HL-60/S4 (cell line): ENCODE data around the gene SARS1.

Experiments
- in situ Hi-C: fragments of 300-500 bp; cut with MboI; formaldehyde crosslinking; loops from 2 replicates; pipeline ENCODE4 v1.14.3; 2022; ENCODE audit warnings: low sequenced_read_pairs

The SARS1 gene

DNA sequence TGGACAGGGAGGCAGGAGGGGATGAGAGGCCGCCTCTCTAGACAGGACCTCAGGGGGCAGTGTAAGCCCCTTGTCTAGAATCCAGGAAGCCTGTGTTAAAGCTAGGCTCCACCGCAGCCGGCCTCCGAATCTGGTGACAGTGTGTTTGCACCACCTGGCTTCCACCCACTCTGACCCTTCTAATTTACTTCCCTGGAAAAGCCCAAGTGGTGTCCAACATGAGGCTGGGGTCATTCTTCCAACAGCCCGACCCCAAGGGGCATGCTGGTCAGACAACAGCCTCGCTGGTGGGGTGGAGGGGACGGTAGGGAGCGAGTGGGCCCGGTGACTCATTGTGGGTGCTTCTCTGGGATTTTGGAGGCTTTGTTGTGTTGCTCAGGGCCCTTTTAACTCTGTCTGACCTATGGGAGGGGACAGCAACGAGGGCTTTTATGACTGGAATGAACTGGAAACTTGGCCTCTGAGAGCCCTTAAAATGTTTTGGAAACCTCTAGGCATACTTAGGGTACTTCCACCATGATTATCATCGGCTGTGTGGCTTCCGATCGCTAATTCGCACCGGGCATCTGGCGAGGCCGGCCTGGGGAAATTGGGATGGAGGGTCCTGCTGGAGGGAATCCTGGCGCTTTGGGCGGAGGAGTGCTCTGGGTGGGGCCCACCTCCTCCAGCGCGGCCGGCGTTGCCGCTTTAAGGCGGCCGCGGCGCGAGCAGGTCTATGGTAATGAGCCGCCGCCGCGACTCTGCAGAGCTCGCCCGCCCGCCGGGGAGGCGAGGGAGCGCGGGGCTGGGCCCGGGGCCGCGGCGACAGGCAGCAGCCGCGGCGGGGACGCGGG is 35.3 kb downstream of the SARS1 start, which contains the start of gene CELSR2:
CELSR2 (plus strand) TSS at position 743 of the 833 bp plus-strand sequence. CDS start 541 bp downstream, outside the sequence.
- in situ Hi-C loops: no loop called here

DNA sequence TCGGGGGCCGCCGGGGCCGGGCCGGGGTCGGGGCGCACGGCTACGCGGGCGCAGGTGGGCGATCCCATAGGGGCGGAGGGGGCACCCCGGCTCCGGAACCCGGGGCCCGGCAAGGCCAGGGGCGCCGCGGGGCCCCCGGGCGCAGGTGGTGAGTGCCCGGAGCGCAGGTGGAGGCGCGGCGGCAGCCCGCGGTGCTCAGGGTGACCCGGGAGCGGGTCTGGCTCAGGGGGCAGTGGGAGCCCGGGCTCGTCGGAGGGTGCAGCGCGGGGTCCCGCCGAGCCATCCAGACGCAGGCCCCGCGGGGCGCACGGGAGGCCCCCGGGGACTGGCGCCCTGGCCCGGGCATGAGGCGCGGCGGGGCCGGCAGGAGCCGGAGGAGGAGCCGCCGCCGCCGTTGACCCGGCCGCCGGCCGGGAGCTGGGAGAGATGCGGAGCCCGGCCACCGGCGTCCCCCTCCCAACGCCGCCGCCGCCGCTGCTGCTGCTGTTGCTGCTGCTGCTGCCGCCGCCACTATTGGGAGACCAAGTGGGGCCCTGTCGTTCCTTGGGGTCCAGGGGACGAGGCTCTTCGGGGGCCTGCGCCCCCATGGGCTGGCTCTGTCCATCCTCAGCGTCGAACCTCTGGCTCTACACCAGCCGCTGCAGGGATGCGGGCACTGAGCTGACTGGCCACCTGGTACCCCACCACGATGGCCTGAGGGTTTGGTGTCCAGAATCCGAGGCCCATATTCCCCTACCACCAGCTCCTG is 36.1 kb downstream of the SARS1 start:
- in situ Hi-C loops: loop anchor here (25.0 kb wide), 1 partner anchor 737 kb away; the partner anchor contains the start of gene AHCYL1

DNA sequence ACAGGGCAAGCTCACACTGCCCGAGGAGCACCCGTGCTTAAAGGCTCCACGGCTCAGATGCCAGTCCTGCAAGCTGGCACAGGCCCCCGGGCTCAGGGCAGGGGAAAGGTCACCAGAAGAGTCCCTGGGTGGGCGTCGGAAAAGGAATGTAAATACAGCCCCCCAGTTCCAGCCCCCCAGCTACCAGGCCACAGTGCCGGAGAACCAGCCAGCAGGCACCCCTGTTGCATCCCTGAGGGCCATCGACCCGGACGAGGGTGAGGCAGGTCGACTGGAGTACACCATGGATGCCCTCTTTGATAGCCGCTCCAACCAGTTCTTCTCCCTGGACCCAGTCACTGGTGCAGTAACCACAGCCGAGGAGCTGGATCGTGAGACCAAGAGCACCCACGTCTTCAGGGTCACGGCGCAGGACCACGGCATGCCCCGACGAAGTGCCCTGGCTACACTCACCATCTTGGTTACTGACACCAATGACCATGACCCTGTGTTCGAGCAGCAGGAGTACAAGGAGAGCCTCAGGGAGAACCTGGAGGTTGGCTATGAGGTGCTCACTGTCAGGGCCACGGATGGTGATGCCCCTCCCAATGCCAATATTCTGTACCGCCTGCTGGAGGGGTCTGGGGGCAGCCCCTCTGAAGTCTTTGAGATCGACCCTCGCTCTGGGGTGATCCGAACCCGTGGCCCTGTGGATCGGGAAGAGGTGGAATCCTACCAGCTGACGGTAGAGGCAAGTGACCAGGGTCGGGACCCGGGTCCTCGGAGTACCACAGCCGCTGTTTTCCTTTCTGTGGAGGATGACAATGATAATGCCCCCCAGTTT is 36.9 kb downstream of the SARS1 start:
- in situ Hi-C loops: loop anchor here (25.0 kb wide), 1 partner anchor 737 kb away; the partner anchor contains the start of gene AHCYL1

DNA sequence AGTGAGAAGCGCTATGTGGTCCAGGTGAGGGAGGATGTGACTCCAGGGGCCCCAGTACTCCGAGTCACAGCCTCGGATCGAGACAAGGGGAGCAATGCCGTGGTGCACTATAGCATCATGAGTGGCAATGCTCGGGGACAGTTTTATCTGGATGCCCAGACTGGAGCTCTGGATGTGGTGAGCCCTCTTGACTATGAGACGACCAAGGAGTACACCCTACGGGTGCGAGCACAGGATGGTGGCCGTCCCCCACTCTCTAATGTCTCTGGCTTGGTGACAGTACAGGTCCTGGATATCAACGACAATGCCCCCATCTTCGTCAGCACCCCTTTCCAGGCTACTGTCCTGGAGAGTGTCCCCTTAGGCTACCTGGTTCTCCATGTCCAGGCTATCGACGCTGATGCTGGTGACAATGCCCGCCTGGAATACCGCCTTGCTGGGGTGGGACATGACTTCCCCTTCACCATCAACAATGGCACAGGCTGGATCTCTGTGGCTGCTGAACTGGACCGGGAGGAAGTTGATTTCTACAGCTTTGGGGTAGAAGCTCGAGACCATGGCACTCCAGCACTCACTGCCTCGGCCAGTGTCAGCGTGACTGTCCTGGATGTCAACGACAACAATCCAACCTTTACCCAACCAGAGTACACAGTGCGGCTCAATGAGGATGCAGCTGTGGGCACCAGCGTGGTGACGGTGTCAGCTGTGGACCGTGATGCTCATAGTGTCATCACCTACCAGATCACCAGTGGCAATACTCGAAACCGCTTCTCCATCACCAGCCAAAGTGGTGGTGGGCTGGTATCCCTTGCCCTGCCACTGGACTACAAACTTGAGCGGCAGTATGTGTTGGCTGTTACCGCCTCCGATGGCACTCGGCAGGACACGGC is 37.8 kb downstream of the SARS1 start:
- in situ Hi-C loops: loop anchor here (25.0 kb wide), 1 partner anchor 736 kb away; the partner anchor contains the start of gene AHCYL1

DNA sequence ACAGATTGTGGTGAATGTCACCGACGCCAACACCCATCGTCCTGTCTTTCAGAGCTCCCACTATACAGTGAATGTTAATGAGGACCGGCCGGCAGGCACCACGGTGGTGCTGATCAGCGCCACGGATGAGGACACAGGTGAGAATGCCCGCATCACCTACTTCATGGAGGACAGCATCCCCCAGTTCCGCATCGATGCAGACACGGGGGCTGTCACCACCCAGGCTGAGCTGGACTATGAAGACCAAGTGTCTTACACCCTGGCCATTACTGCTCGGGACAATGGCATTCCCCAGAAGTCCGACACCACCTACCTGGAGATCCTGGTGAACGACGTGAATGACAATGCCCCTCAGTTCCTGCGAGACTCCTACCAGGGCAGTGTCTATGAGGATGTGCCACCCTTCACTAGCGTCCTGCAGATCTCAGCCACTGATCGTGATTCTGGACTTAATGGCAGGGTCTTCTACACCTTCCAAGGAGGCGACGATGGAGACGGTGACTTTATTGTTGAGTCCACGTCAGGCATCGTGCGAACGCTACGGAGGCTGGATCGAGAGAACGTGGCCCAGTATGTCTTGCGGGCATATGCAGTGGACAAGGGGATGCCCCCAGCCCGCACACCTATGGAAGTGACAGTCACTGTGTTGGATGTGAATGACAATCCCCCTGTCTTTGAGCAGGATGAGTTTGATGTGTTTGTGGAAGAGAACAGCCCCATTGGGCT is 38.6 kb downstream of the SARS1 start:
- in situ Hi-C loops: loop anchor here (25.0 kb wide), 1 partner anchor 735 kb away; the partner anchor contains the start of gene AHCYL1

DNA sequence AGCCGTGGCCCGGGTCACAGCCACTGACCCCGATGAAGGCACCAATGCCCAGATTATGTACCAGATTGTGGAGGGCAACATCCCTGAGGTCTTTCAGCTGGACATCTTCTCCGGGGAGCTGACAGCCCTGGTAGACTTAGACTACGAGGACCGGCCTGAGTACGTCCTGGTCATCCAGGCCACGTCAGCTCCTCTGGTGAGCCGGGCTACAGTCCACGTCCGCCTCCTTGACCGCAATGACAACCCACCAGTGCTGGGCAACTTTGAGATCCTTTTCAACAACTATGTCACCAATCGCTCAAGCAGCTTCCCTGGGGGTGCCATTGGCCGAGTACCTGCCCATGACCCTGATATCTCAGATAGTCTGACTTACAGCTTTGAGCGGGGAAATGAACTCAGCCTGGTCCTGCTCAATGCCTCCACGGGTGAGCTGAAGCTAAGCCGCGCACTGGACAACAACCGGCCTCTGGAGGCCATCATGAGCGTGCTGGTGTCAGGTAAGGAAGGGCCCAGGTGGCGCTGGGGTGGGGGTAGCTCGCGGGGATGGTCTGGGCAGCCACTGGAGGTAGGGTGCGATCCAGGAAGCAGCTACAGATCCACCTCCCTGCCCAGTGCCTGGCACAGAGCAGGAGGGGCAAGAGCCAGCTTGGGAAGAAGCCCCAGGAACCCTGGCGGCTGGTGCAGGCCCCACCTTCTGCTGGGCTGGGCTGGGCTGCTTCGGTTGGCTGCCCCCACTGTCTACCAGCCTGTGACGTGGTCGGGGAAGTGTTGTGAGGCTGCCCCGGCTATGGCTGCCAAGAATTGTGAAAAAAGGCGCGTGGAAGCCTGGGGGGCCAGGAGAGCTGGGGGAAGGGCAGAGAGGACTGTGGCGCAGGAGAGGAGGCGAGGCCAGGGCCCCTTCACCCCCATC is 39.4 kb downstream of the SARS1 start:
- in situ Hi-C loops: loop anchor here (25.0 kb wide), 1 partner anchor 734 kb away; the partner anchor contains the start of gene AHCYL1

DNA sequence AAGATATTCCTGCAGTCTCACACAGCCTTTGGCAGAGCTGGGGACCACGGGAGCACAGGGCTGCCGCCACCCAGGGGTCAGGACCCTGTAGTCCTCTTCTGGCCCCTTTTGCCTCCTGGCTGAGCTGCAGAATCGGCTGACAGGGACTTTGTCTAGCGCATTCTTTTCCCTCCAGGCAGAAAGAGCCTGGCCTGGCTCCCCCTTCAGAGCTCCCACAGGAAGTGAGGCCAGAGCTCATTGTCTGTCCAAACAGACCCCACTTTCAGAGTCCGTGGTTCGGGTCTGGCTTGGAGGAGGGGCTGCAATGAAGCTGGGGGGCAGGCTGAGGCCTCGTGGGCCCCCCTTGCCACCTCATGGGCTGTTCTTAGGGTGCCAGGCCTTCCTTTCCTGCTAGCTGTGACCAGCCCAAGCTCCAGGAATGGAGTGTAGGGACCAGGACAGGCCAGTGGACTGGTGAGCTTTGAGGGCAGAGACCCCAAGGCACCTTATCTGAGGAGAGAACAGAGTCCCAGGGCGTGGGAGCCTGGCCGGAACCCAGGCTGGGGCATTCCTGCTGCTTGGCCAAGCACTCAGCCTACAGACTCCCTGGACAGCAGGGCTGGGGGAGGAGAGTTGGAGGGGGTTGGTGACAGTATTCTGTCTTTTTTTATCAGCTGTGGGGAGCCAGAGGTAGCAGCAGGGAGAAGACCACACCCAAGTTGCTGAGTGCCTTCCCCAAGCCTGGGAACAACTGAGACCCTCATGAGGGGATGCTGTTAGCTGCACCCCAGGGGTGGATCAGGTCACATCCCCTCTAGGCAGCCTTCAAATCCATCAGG is 40.3 kb downstream of the SARS1 start:
- in situ Hi-C loops: loop anchor here (25.0 kb wide), 1 partner anchor 733 kb away; the partner anchor contains the start of gene AHCYL1

DNA sequence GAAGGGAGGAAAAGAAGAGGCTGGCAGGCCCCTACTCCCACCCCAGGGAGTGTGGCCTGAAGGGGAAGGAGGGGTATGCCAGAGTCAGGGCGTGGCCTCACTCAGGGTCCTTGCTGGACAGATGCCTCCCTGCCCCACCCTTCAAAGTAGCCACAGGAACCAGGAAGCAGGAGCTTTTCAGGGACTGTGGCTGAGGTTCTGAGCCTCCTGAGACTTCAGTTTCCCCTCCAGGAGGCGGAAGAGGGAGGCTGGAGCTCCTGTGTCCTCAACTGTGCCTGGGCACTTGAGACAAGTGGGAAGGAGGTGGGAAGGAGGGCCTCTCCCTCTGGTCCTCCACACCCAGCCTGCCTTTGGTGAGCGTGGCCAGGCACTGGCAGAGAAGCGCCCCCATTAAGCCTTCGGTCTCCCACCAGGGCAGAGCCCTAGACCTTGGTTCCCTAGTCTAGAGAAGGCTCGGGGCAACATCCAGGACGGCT is 40.9 kb downstream of the SARS1 start:
- in situ Hi-C loops: loop anchor here (25.0 kb wide), 1 partner anchor 733 kb away; the partner anchor contains the start of gene AHCYL1

DNA sequence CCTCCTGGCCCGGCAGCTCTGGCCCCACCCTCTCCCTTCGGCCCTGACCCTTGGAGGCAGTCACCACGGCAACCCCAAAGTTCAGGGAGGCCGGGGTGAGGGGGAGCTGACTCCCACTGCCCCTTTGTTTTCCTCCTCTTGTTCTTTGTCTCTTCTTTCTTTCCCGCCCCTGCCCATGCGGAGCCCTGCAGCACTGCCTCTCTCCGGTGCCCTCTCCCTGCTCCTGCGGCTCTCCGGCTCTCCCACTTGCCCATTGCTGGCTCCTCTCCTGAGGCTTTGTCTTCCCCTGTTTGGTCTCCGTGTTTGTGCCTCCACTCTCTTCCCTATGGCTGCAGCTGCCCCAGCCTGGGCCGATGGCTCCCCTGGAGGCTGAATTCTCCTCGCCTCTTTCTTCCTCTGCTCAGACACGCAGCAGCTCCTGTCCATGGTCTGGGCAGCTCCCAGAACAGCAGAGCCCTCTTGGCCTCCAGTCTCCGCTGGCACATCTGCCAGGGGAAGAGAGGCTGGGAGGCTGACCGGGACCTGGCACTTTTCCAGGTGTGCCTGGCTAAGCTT is 41.5 kb downstream of the SARS1 start:
- in situ Hi-C loops: loop anchor here (25.0 kb wide), 1 partner anchor 732 kb away; the partner anchor contains the start of gene AHCYL1

DNA sequence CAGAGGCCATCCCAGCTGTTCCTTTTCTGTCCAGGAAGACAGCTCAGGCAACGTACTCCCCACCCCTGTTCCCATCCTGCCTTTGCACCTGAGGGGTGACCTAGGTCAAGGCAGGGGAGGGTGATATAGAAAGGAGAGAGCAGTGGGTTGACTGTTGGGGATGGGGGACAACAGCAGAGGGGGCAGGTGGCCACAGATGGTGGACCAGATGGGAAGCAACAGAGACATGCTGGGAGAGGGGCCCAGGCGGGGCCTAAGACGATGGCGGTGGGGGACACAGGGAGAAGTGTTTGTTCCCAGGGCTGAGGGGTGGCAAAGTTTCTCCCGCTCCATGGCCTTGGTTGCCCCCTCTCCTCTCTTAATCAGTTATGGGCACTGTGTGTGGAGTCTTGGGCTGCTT is 42.0 kb downstream of the SARS1 start:
- in situ Hi-C loops: loop anchor here (25.0 kb wide), 1 partner anchor 732 kb away; the partner anchor contains the start of gene AHCYL1

DNA sequence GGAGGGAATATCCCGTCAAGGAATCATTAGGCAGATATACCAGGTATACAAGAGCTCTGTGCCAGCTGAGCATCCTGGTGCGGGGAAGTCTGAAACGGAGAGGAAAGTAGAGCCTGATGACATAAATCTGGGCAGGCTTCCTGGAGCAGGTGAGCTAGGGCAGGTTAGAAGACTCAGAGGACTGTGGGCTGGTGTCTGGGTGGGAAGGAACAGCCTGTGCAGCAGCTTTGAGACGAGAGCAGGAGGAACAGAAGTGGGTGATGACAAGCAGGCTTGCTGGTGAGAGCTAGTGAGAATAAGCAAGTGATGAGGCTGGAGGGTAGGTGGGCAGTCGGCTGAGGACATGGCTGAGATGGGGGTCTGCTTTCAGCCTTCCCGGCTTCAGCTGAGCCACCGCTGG is 42.4 kb downstream of the SARS1 start:
- in situ Hi-C loops: loop anchor here (25.0 kb wide), 1 partner anchor 731 kb away; the partner anchor contains the start of gene AHCYL1

DNA sequence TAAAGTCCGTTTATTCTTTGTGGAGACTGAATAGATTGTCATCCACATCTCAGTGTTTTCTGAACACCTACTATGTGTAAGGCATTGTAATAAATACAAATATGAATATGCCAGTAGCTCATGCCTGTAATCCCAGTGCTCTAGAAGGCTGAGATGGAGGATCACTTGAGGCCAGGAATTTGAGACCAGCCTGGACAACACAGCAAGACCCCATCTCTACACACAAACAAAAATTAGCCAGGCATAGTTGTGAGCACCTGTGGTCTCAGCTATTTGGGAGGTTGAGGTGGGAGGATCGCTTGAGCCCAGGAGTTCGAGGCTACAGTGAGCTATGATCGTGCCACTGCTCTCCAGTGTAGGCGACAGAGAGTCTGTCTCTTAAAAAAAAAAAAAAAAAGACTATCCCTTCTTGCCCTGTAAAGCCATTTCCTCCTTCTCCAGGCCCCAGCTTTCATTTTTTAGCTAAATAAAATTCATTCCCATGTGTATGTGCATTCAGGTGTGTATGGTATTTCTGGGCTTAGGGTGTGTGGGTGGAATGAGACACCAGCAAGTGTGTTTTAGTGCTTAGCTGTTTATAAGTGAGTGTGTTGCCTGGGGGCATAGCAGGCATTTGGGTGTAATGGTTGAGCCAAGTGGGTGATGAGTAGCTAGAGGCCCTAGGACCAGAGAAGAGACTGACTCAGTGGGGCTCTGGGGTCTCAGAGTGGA is 43.4 kb downstream of the SARS1 start:
- in situ Hi-C loops: loop anchor here (25.0 kb wide), 1 partner anchor 730 kb away; the partner anchor contains the start of gene AHCYL1

DNA sequence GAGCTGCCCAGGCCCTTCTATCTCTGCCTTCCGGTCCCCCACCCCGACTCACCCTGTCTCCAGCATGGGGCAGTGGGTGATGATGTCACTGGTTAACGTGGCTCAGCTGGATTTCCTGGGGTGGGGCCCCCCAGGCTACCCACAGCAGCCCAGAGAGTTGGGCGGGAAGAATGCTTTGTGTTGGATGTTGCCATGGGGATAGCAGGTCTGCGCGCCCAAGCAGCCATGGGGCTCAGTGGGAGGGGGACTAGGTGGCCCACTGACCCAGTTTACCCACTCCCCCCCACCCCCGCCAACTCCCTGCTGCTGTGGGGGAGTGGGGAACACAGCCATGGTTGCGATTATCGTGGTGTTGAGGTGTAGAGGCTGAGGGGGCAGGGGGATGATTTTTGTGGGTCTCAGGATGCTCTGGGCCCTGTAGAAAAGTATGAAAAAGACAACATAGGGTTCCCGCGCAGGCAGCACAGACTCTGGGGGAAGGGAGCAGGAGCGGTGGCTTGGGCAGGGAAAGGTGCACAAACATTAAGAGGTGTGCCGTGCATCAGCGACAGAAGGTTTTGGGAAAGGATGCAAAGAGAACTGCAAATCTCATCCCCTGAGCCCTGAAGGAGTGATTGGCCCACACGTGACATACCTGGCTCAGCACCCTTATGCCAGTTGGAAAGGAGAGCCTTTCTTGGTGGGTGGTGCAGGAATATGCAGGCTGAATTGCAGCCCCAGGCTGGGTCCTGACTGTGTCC is 44.1 kb downstream of the SARS1 start:
- in situ Hi-C loops: loop anchor here (25.0 kb wide), 1 partner anchor 729 kb away; the partner anchor contains the start of gene AHCYL1
